GM12865 (cell line): Measurements from ENCODE around the gene GRIFIN.

Experiments used
- DNase-seq: peaks from one replicate; pipeline ENCODE4 v3.0.0; 2010; ENCODE audit warnings: low read depth
- H3K4me3 ChIP-seq: 2 replicates; pipeline ENCODE4 v1.5.1; 2011; ENCODE audit warnings: mild to moderate bottlenecking, low read depth, low read length, control low read depth
- CTCF ChIP-seq: IDR thresholded peaks from 2 replicates; pipeline ENCODE4 v1.5.1; 2011; ENCODE audit warnings: low read length, control low read depth, low read depth, inconsistent platforms; ENCODE audit not compliant: insufficient read depth; ENCODE audit errors: missing control alignments

The GRIFIN gene

GRCh38 chr7:2433713-2434550, 42.3 kb downstream of the GRIFIN start:
- TF ChIP-seq CTCF: no peak
- H3K4me3 ChIP-seq: no peak overlapping the region
- DNase-seq: no peak

GRCh38 chr7:2432910-2433712, 43.1 kb downstream of the GRIFIN start:
- H3K4me3 ChIP-seq: no peak overlapping the region
- DNase-seq: no peak
- no peak for TF ChIP-seq CTCF

- no peak overlapping the region for H3K4me3 ChIP-seq
- DNase-seq: no peak
- peak; percentile 46 for TF ChIP-seq CTCF
Observed at GRCh38 chr7:2431260-2431867, 44.8 kb downstream of the GRIFIN start.

- no peak overlapping the region for H3K4me3 ChIP-seq
- TF ChIP-seq CTCF: no peak
- DNase-seq: no peak
Observed at GRCh38 chr7:2425749-2426148, 50.4 kb downstream of the GRIFIN start.
